Right atrium auricular region (tissue), 2 donors: Measurements from ENCODE around the gene RNU7-1. TPM values are rescaled to one million over a fixed set of nuclear protein-coding genes. Genes with fewer than 3 reads are reported as not detected.

ENCODE experiments used
- DNase-seq: peaks from one replicate; pipeline ENCODE4 v3.0.0-alpha.2; 2019; ENCODE audit warnings: low spot score
- H3K27ac ChIP-seq, 2 donors: fragments of 200-600 bp; sonication (generic); 1 replicate in 1 of 2; 2 replicates in 1 of 2; pipeline ENCODE4 v1.5.1; 2016 to 2019
- H3K27me3 ChIP-seq, 2 donors: fragments of 200-600 bp; sonication (generic); one replicate each; pipeline versions ENCODE4 v1.5.1 to v1.6.0; 2017 to 2019
- H3K36me3 ChIP-seq: fragments of 200-600 bp; sonication (generic); one replicate; pipeline ENCODE4 v1.5.1; 2016
- H3K4me1 ChIP-seq, 2 donors: fragments of 200-600 bp; sonication (generic); one replicate each; pipeline versions ENCODE4 v1.5.1 to v1.6.0; 2017 to 2019
- H3K4me3 ChIP-seq, 2 donors: fragments of 200-600 bp; sonication (generic); 1 replicate in 1 of 2; 2 replicates in 1 of 2; pipeline ENCODE4 v1.5.1; 2017 to 2019; ENCODE audit warnings: mild to moderate bottlenecking in 1 of 2, moderate library complexity in 1 of 2
- H3K9me3 ChIP-seq, 2 donors: fragments of 200-600 bp; sonication (generic); one replicate each; pipeline ENCODE4 v1.5.1; 2019
- total RNA-seq, 2 donors: library from RNA; depleted of rRNA; stranded (reverse); fragments of >200 nt; gene quantifications; one replicate each; pipeline ENCODE4 v1.1.0, GENCODE V29; 2016
- TF ChIP-seq, protein P1 (sequence below), 2 donors: fragments of 200-600 bp; sonication (generic); IDR thresholded peaks; one replicate each; pipeline ENCODE4 v1.5.1; 2019; ENCODE audit warnings: antibody characterized with exemption in 2 of 2

The RNU7-1 gene
- not detected for total RNA-seq

DNA sequence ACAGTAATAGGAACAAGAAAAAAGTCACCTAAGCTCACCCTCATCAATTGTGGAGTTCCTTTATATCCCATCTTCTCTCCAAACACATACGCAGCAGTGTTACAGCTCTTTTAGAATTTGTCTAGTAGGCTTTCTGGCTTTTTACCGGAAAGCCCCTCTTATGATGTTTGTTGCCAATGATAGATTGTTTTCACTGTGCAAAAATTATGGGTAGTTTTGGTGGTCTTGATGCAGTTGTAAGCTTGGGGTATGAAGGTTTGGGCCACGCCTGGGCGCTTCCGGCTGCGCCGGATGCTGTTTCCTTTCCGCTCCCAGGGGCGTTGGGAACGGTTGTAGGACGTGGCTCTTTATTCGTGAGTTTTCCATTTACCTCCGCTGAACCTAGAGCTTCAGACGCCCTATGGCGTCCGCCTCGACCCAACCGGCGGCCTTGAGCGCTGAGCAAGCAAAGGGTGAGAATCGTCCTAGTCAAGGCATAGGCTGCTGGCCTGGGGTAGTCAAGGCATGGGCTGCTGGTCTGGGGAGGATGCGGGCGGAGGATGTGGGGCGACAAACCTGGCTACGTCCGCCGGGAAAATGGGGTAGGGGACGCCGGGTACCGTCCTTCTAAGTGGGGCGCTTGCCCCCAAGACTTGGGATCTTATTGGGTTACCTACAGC, at the start of gene RNU7-1, which contains the start of gene C12orf57:
Gene RNU7-1, plus strand, starts transcription at position 95 of the 659 bp plus-strand sequence.
Gene C12orf57, plus strand, starts transcription at position 301 of the 659 bp plus-strand sequence. Its CDS starts 100 bp downstream, at position 401.
- peaks cover 11% of the 10 kb centered on the region for H3K36me3 ChIP-seq
- H3K4me3 ChIP-seq: peak within 1 kb of the TSS; percentile 60 to 66
- TF ChIP-seq, protein P1, sequence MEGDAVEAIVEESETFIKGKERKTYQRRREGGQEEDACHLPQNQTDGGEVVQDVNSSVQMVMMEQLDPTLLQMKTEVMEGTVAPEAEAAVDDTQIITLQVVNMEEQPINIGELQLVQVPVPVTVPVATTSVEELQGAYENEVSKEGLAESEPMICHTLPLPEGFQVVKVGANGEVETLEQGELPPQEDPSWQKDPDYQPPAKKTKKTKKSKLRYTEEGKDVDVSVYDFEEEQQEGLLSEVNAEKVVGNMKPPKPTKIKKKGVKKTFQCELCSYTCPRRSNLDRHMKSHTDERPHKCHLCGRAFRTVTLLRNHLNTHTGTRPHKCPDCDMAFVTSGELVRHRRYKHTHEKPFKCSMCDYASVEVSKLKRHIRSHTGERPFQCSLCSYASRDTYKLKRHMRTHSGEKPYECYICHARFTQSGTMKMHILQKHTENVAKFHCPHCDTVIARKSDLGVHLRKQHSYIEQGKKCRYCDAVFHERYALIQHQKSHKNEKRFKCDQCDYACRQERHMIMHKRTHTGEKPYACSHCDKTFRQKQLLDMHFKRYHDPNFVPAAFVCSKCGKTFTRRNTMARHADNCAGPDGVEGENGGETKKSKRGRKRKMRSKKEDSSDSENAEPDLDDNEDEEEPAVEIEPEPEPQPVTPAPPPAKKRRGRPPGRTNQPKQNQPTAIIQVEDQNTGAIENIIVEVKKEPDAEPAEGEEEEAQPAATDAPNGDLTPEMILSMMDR (IDR thresholded peaks at IDR 0.05): no peak
- peak; percentile 86 for DNase-seq
- H3K27ac ChIP-seq: peak within 1 kb of the TSS; percentile 97 to 99
- H3K27me3 ChIP-seq: no peaks in the 10 kb centered on the region
- H3K9me3 ChIP-seq: no peaks in the 10 kb centered on the region
- H3K4me1 ChIP-seq: peaks cover 0 to 44% of the 10 kb centered on the region in 2 donors

DNA sequence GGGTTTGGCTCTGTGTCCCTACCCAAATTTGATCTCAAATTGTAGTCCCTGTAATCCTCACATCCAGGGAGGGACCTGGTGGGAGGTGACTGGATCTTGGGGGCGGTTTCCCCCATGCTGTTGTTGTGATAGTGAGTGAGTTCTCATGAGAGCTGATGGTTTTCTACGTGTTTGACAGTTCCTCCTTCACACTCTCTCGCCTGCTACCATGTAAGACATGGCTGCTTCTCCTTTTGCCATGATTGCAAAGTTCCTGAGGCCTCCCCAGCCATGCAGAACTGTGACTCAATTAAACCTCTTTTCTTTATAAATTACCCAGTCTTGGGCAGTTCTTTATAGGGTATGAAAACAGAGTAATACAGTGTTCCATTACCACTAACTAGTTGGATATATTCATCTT, 49.3 kb upstream of the RNU7-1 start:
- Histone ChIP-seq H3K4me1 (peaks cover 0 to 8% of the 10 kb centered on the region in 2 donors), H3K27ac (no peak overlapping the region), H3K4me3 (no peak overlapping the region), H3K36me3 (no peaks in the 10 kb centered on the region), H3K9me3 (no peaks in the 10 kb centered on the region), H3K27me3 (no peaks in the 10 kb centered on the region)
- no peak for DNase-seq
- TF ChIP-seq, protein P1 (IDR thresholded peaks at IDR 0.05): no peak

DNA sequence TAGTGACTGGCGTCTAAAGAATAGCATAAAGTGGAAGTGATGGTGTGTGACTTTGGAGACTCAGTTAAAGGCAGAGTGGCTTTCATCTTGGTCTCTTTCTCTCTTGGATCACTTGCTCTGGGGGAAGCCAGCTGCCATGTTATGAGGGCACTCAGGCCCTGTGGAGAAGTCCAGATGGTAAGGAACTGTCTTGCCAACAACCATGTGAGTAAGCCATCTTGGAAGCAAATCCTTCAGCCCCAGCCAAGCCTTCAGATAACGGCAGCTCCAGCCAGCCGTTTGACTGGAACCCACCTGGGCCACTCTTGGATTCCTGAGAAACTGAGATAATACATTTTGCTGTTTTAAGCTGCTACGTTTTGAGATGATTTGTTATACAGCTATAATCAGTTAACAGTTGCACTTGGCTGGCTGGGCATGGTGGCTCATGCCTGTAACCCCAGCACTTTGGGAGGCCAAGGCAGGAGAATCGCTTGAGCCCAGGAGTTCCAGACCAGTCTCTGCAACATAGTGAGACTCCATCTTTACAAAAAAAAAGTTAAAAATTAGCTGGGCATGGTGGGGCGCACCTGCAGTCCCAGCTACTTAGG, 46.7 kb upstream of the RNU7-1 start:
- H3K4me1 ChIP-seq: no peaks in the 10 kb centered on the region
- TF ChIP-seq, protein P1 (IDR thresholded peaks at IDR 0.05): no peak
- H3K27me3 ChIP-seq: no peaks in the 10 kb centered on the region
- H3K36me3 ChIP-seq: no peaks in the 10 kb centered on the region
- H3K9me3 ChIP-seq: no peaks in the 10 kb centered on the region
- H3K27ac ChIP-seq: no peak overlapping the region
- no peak for DNase-seq
- H3K4me3 ChIP-seq: no peak overlapping the region

DNA sequence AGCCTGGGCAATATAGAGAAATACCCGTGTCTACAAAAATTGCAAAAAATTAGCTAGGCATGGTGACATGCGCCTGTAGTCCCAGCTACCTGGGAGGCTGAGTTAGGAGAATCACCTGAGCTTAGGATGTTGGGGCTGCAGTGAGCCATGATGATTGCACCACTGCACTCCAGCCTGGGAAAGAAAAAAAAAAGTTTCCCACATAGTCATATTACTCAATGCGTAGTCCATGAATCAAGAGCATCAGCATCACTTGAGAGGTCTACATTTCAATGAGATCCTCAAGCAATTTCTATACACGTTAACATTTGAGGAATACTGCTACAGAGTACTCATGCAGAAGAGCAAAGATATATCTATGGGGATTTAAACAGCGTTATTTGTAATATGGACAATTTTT, 44.2 kb upstream of the RNU7-1 start:
- H3K27ac ChIP-seq: no peak overlapping the region
- H3K4me1 ChIP-seq: peaks cover 0 to 3% of the 10 kb centered on the region in 2 donors
- no peak overlapping the region for H3K4me3 ChIP-seq
- DNase-seq: no peak
- H3K36me3 ChIP-seq: no peaks in the 10 kb centered on the region
- TF ChIP-seq, protein P1 (IDR thresholded peaks at IDR 0.05): no peak
- no peaks in the 10 kb centered on the region for H3K9me3 ChIP-seq
- no peaks in the 10 kb centered on the region for H3K27me3 ChIP-seq

DNA sequence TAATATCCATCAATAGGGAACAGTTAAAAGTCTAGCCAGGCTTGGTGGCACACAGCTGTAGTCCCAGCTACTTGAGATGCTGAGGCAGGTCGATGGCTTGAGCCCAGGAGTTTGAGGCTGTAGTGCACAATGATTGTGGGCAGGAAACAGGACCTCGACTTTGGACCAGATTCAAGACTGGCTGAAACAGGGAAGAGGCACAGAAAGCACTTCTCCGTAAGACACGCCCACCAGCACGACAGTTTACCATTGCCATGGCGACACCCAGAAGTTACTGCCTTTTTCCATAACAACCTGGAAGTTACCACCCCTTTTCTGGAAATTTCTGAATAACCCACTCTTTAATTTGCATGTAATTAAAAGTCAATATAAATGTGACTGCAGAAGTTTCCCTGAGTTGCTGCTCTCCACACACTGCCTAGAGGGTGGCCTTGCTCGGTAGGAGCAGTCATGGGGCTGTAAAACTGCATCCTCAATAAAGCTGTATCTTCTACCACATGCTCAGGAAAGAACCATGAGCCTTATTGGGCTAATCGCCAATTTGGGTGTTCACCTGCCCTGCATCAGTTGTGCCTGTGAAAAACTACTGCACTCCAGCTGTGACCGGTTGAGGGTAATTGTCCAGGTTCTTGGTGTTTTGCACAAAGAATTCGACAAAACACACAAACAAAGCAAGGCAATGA, 43.6 kb upstream of the RNU7-1 start:
- peaks cover 0 to 6% of the 10 kb centered on the region in 2 donors for H3K4me1 ChIP-seq
- H3K36me3 ChIP-seq: no peaks in the 10 kb centered on the region
- H3K27me3 ChIP-seq: no peaks in the 10 kb centered on the region
- no peak overlapping the region for H3K27ac ChIP-seq
- H3K9me3 ChIP-seq: no peaks in the 10 kb centered on the region
- H3K4me3 ChIP-seq: no peak overlapping the region
- DNase-seq: peak; percentile 80
- TF ChIP-seq, protein P1 (IDR thresholded peaks at IDR 0.05): no peak
